ENCODE results near the gene ZFYVE28.

The ZFYVE28 gene

GRCh38 chr4:2331519-2332200 is 86.8 kb downstream of the ZFYVE28 start:
- no peak for DNase-seq

- no peak for DNase-seq
Measured at GRCh38 chr4:2331043-2331420, 87.4 kb downstream of the ZFYVE28 start.

GRCh38 chr4:2330091-2331042 is 88.1 kb downstream of the ZFYVE28 start:
- no peak for DNase-seq

GRCh38 chr4:2327579-2327978 is 90.9 kb downstream of the ZFYVE28 start:
- DNase-seq: no peak

- DNase-seq: no peak
Measured at GRCh38 chr4:2324891-2325290, 93.6 kb downstream of the ZFYVE28 start.

GRCh38 chr4:2322841-2323240 is 95.6 kb downstream of the ZFYVE28 start:
- DNase-seq: no peak

- DNase-seq: no peak
Measured at GRCh38 chr4:2322227-2322626, 96.2 kb downstream of the ZFYVE28 start.

GRCh38 chr4:2321279-2322196 is 96.9 kb downstream of the ZFYVE28 start:
- no peak for DNase-seq

GRCh38 chr4:2320746-2321145 is 97.7 kb downstream of the ZFYVE28 start:
- DNase-seq: no peak

GRCh38 chr4:2320152-2320551 is 98.3 kb downstream of the ZFYVE28 start:
- no peak for DNase-seq

- DNase-seq: no peak
Measured at GRCh38 chr4:2318885-2319284, 99.6 kb downstream of the ZFYVE28 start.

GRCh38 chr4:2318476-2318875 is 100.0 kb downstream of the ZFYVE28 start:
- DNase-seq: no peak

- DNase-seq: no peak
Measured at GRCh38 chr4:2313366-2313765, 105.1 kb downstream of the ZFYVE28 start.

- no peak for DNase-seq
Measured at GRCh38 chr4:2306773-2307410, 111.6 kb downstream of the ZFYVE28 start.

- peak; percentile 19 for DNase-seq
Measured at GRCh38 chr4:2305766-2306501, 112.5 kb downstream of the ZFYVE28 start.

GRCh38 chr4:2304877-2305561 is 113.4 kb downstream of the ZFYVE28 start:
- no peak for DNase-seq

- no peak for DNase-seq
Measured at GRCh38 chr4:2304321-2304876, 114.0 kb downstream of the ZFYVE28 start.

- no peak for DNase-seq
Measured at GRCh38 chr4:2303686-2304320, 114.6 kb downstream of the ZFYVE28 start.

- no peak for DNase-seq
Measured at GRCh38 chr4:2303121-2303685, 115.2 kb downstream of the ZFYVE28 start.

All from COR-L47 (cell line).